RWPE2 (cell line): ENCODE measurements around the gene ANTXRL.
A peak's percentile ranks its signal among the peaks of the same experiment; 100 is the strongest.

ENCODE experiments used
- ATAC-seq: fragments of 200-7000 bp; cut with Tn5 transposase; 3 replicates; pipeline ENCODE4 v1.9.1; 2021; ENCODE audit warnings: low read depth
- DNase-seq: peaks from one replicate; pipeline ENCODE4 v3.0.0-alpha.2; 2020; ENCODE audit warnings: low spot score
- H3K27ac ChIP-seq: fragments of 450-650 bp; 2 replicates; pipeline ENCODE4 v1.5.1; 2017; ENCODE audit warnings: mild to moderate bottlenecking; ENCODE audit not compliant: poor library complexity, severe bottlenecking
- H3K27me3 ChIP-seq: fragments of 250-450 bp; sonication (Bioruptor Pico); 2 replicates; pipeline ENCODE4 v1.5.1; 2021; ENCODE audit warnings: mild to moderate bottlenecking, moderate library complexity; ENCODE audit not compliant: insufficient read depth, poor library complexity, severe bottlenecking
- H3K36me3 ChIP-seq: fragments of 250-450 bp; sonication (Bioruptor Pico); 2 replicates; pipeline ENCODE4 v1.5.1; 2020; ENCODE audit warnings: low read depth, mild to moderate bottlenecking, moderate library complexity
- H3K4me1 ChIP-seq: fragments of 250-450 bp; sonication (Bioruptor Pico); 2 replicates; pipeline ENCODE4 v1.5.1; 2021; ENCODE audit warnings: mild to moderate bottlenecking, moderate library complexity; ENCODE audit not compliant: insufficient read depth, poor library complexity, severe bottlenecking
- H3K4me3 ChIP-seq: fragments of 250-450 bp; sonication (Bioruptor Pico); 2 replicates; pipeline ENCODE4 v1.5.1; 2021; ENCODE audit warnings: mild to moderate bottlenecking, moderate library complexity; ENCODE audit not compliant: severe bottlenecking
- H3K9me3 ChIP-seq: fragments of 250-450 bp; sonication (Bioruptor Pico); 2 replicates; pipeline ENCODE4 v1.5.1; 2021; ENCODE audit warnings: mild to moderate bottlenecking, moderate library complexity; ENCODE audit not compliant: severe bottlenecking
- CTCF ChIP-seq: fragments of 450-650 bp; IDR thresholded peaks from one replicate; pipeline ENCODE4 v1.5.1; 2017; ENCODE audit warnings: mild to moderate bottlenecking, moderate library complexity; ENCODE audit not compliant: poor library complexity, severe bottlenecking

ANTXRL gene

GRCh38 chr10:46326066-46326465 lies 39.3 kb downstream of the ANTXRL start:
- ATAC-seq (peak; percentile 33; the same call in 1 of the 3 replicates), DNase-seq (no peak)
- no peaks in the 10 kb centered on the region for H3K27me3 ChIP-seq
- no peak overlapping the region for H3K27ac ChIP-seq
- H3K4me1 ChIP-seq: no peaks in the 10 kb centered on the region
- H3K36me3 ChIP-seq: no peaks in the 10 kb centered on the region
- TF ChIP-seq CTCF: no peak
- H3K9me3 ChIP-seq: no peaks in the 10 kb centered on the region
- H3K4me3 ChIP-seq: no peak overlapping the region

DNA sequence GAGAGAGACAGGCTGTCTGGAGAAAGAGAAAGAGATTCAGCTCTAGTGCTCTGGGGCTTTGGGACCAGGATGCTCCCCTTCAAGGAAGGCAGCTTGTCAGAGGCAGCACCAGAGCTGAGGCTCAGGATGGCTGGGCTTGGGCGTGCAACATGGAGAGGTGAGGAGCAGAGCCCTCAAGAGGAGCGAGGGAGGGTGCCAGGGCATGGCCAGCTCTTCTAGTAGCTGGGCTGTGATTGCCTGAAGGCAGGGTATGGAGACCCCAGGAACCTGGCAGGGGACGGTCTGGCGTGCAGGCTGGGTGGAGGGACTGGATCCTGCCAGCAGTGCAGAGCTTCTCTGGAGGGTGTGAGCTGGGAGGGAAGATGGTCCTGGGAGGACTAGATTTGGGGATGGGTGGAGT lies 40.2 kb downstream of the ANTXRL start:
- no peak for TF ChIP-seq CTCF
- ATAC-seq: no peak
- no peaks in the 10 kb centered on the region for H3K36me3 ChIP-seq

DNA sequence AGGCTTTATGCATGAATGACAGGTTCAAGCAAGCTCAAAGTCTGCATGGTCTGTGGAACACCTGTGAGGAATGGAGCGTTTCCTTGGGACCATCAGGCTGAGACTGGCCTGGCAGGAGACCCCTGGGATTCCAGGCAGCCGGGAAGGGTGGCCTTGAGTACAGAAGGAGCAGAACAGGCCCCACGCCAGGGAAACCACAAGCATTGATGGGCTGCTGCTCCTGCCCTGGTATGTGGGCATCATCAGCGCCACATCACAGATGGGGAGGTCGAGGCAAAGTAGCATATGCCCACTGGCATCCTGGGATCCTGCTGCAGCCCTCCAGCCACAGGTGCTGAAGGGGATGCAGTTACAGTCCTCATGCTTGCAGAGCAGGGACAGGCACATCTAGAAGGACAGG lies 40.9 kb downstream of the ANTXRL start:
- ATAC-seq: no peak
- Histone ChIP-seq H3K27ac (no peak overlapping the region), H3K4me1 (no peaks in the 10 kb centered on the region), H3K4me3 (no peak overlapping the region), H3K27me3 (no peaks in the 10 kb centered on the region), H3K9me3 (no peaks in the 10 kb centered on the region), H3K36me3 (no peaks in the 10 kb centered on the region)
- no peak for TF ChIP-seq CTCF
- no peak for DNase-seq

More for the DNA sequence above, 40.2 kb downstream of the ANTXRL start:
- no peaks in the 10 kb centered on the region for H3K9me3 ChIP-seq
- H3K27ac ChIP-seq: no peak overlapping the region
- no peaks in the 10 kb centered on the region for H3K4me1 ChIP-seq
- H3K4me3 ChIP-seq: no peak overlapping the region
- H3K27me3 ChIP-seq: no peaks in the 10 kb centered on the region
- no peak for DNase-seq

DNA sequence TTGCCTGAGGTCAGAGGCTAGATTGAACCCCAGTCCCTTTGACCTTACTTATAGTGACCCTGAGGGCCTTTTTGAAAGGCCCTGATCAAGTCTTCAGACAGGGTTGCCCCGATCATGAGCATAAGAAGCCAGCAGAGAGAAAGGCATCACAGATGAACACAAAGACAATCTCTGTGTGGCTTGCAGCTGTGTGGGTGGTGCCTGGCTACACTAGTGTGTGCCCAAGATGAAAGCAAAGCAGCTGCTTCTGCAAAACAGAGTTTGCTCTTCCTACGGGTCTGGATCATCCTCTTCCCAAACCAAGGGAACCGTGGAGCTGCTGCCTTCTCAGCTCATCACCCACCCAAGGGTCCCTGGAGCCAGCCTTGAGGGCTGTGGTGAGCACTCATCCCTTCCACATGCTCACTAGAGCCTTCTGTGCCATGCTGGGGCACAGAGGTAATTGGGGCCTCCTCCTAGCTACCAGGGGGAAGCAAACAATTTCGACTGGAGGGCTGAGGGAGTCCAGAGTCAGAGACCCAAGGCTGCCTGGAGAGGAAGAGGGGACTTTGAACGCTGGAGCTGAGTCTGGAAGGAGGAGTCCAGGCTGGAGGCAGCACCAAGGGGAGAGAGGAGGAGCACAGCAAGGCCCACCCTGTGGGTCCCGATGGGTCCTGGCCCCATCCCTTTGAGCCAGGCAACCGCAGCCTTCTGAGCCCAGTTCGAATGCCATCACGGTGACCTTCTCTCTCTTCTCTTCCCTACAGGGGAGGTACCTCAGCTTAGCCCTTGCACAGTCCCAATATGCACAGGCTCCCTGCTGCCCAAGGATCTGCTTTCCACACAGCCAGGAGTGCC lies 42.3 kb downstream of the ANTXRL start:
- TF ChIP-seq CTCF: no peak
- no peak overlapping the region for H3K27ac ChIP-seq

GRCh38 chr10:46329690-46330016 lies 42.9 kb downstream of the ANTXRL start:
- no peak for TF ChIP-seq CTCF
- Histone ChIP-seq H3K36me3 (no peaks in the 10 kb centered on the region), H3K9me3 (no peaks in the 10 kb centered on the region), H3K4me1 (no peaks in the 10 kb centered on the region), H3K27ac (no peak overlapping the region), H3K27me3 (no peaks in the 10 kb centered on the region), H3K4me3 (no peak overlapping the region)
- ATAC-seq (no peak), DNase-seq (no peak)

More for the DNA sequence above, 42.3 kb downstream of the ANTXRL start:
- ATAC-seq: no peak
- Histone ChIP-seq H3K27me3 (no peaks in the 10 kb centered on the region), H3K4me3 (no peak overlapping the region), H3K4me1 (no peaks in the 10 kb centered on the region), H3K9me3 (no peaks in the 10 kb centered on the region), H3K36me3 (no peaks in the 10 kb centered on the region)
- DNase-seq: no peak
